HS-5 (cell line): ENCODE data around the gene EXOC5.
"Not testable (repeated sequence)": the region's sequence is repeated elsewhere in the genome, so short reads cannot be mapped to it uniquely, and the experiment has no call there.

Experiments
- DNase-seq: peaks from one replicate; pipeline ENCODE4 v3.0.0-alpha.2; 2012; ENCODE audit warnings: low read depth

EXOC5 gene

GRCh38 chr14:57259672-57260071 lies 9.0 kb downstream of the EXOC5 start:
- no peak for DNase-seq

- not testable (repeated sequence) for DNase-seq
These were observed 10.5 kb downstream of the EXOC5 start for GRCh38 chr14:57258221-57258620.

- no peak for DNase-seq
These were observed 13.8 kb downstream of the EXOC5 start for GRCh38 chr14:57254884-57255283.

DNA sequence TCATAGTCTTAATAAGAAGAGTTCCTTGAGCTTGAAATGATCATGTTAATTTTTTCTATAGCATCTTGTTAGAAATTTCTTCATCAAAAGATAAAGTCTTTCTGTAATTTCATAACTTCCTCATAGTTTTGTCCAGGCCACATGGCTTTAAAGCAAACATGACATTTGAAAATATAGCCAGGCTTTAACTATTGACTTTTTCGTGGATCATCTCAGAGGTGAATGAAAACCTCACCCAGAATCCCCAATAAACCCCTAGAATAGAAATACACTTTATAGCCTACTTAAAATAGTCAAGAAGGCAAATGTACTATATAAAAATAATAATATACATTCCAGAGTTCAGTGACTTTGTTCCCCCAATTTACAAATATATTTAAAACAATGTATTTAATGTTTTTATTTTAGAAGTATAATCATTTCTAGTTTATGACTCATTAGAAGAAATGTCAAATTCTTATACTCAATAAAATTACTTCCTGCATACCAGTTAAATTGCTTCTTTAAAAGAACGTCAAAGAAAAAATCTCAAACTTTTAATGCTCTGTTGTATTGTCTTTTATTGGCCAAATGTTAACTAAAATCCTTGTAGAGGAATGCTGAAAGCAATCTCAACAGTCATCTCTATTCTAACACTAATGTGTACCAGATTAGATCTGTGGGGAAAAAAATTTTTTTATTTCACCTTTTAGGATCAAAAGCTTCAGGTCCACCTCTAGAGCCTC lies 21.6 kb downstream of the EXOC5 start:
- DNase-seq: no peak

GRCh38 chr14:57245941-57246340 lies 22.8 kb downstream of the EXOC5 start:
- no peak for DNase-seq

- no peak for DNase-seq
These were observed 24.6 kb downstream of the EXOC5 start for GRCh38 chr14:57244106-57244505.

- DNase-seq: no peak
These were observed 25.4 kb downstream of the EXOC5 start for GRCh38 chr14:57243320-57243719.

GRCh38 chr14:57240115-57240514 lies 28.6 kb downstream of the EXOC5 start:
- not testable (repeated sequence) for DNase-seq

- DNase-seq: no peak
These were observed 36.7 kb downstream of the EXOC5 start for GRCh38 chr14:57232006-57232405.

GRCh38 chr14:57228320-57228719 lies 40.4 kb downstream of the EXOC5 start:
- DNase-seq: not testable (repeated sequence)

DNA sequence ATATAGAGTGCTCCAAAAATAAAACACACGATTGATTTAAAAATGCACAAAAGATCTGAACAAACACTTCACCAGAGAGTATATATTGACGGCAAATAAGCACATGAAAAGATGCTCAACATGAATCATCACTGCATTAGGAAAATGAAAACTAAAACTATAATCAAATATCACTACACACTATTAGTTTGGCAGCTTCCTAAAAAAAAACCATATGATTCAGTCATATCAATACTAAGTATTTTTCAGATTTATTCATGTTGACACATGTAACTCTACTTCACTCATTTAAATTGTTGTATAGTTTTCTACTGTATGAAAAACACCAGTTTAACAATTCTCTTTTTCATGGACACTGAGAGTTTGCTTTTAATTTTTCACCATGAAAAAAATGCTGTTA lies 41.6 kb downstream of the EXOC5 start:
- DNase-seq: no peak

GRCh38 chr14:57221931-57222330 lies 46.8 kb downstream of the EXOC5 start:
- no peak for DNase-seq

- no peak for DNase-seq
These were observed 55.8 kb downstream of the EXOC5 start for GRCh38 chr14:57212919-57213318.

DNA sequence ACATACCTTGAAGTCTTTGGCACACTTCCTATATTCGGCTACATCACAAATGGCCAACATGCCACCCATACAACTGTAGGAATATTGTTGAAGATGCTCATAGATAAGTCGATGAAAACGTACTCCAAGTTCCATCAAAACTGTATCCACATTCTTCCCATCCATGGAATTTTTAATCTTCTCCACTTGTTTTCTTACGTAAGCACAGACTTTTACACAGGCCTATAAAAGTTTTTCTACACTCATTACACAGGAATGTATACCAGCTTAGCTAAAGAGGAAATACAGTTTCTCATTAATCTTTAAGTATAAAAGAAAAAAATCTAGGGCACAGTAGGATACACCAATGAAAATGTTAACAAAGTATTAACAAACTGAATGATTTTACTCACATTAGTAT lies 59.1 kb downstream of the EXOC5 start:
- DNase-seq: peak; percentile 31

- DNase-seq: no peak
These were observed 62.8 kb downstream of the EXOC5 start for GRCh38 chr14:57205938-57206337.

DNA sequence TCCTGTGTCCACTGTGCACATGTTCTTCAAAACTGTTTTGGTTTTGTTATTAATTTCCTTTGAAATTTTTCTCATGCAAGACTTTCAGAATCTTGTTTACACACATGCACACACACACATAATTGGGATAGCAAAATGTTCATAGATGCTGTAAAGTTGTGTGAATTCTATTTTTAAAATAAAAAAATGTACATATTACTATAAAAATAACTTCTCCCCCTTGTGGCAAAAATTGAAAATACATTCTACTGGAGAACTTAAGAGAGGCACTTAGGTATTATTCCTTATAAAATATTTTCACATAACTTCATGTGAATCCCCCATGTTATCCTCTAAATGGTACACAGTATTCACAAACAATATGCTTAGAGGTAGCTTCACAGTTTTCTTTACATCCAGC lies 66.0 kb downstream of the EXOC5 start:
- DNase-seq: not testable (repeated sequence)

- peak; percentile 9 for DNase-seq
These were observed 68.8 kb downstream of the EXOC5 start for GRCh38 chr14:57199921-57200320.

GRCh38 chr14:57189070-57189469 lies 79.6 kb downstream of the EXOC5 start:
- DNase-seq: no peak

DNA sequence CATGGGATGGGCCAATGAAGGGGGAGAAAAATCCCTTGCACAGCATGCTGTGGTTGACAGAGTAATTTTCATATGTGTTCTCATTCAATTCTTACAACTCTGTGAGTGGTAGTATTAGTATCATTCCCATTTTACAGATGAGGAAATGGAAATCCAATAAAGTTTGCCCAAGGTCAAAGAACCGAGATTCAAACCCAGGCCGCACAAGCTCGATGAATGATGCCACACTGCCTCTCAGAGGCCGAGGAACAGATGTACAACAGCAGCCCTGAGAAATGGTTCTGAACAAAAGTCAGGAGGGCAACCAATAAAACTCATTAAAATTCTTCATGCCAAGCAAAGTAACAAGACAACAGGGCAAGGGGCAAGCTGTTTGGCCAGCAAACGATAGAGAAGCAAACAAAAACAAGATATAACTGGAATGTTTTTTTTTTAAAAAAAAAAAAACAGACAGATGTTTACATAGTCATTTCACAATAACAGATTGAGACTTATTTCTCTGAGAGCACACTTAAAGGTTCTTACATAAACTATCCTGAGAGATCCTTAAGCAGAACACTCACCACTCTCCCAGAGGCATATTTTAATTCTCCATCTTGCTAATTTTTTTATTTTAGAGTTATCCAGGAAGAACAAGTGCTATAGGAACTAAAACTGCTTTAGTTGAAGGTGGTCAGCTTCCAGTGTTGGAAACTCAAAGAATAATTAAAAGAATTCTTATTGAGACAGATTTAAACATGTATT lies 85.8 kb downstream of the EXOC5 start:
- DNase-seq: no peak

DNA sequence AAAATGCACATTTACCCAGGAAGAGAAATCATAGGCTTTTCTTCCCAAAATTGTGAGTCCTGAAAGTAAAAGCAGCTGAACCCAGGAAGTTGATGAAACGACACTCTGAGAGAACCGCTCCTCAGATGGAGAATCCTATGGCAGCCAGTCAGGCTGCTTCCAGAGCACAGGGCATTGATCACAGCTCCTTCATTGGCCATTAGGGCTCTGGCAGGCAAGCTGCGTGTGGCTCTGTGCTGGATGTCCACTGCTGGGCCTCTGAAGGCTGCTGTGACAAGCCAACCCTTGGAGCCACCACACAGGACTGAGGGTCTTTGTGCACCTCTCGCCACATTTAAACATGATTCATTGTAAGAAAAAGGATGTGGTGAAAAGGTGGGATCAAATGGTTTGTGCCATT lies 89.4 kb downstream of the EXOC5 start:
- no peak for DNase-seq

GRCh38 chr14:57174466-57174865 lies 94.2 kb downstream of the EXOC5 start:
- no peak for DNase-seq

GRCh38 chr14:57171903-57172302 lies 96.8 kb downstream of the EXOC5 start:
- DNase-seq: no peak

GRCh38 chr14:57171363-57171762 lies 97.3 kb downstream of the EXOC5 start:
- no peak for DNase-seq

GRCh38 chr14:57169901-57170300 lies 98.8 kb downstream of the EXOC5 start:
- no peak for DNase-seq
